ENCODE results near the gene FNDC11.
"Not testable (repeated sequence)": the region's sequence is repeated elsewhere in the genome, so short reads cannot be mapped to it uniquely, and the experiment has no call there.

Gene FNDC11

GRCh38 chr20:63601679-63602078, 47.7 kb downstream of the FNDC11 start:
- DNase-seq (ENCODE audit: low spot score), result not testable (repeated sequence)

GRCh38 chr20:63602321-63602720, 48.4 kb downstream of the FNDC11 start:
- no peak for DNase-seq (ENCODE audit: low spot score)
